Stimulated activated CD4-positive, alpha-beta T cell treated with anti-CD3 and anti-CD28 coated beads, Interleukin-12 subunit alpha, Interleukin-12 subunit beta, amount 100 ng/mL, for 48 hours (primary cell): Measurements from ENCODE around the gene GNAQ.
"Not testable (repeated sequence)": the region's sequence is repeated elsewhere in the genome, so short reads cannot be mapped to it uniquely, and the experiment has no call there.

Source experiments
- DNase-seq, 3 donors: peaks; one replicate each; pipeline ENCODE4 v3.0.0-alpha.2; 2020; ENCODE audit warnings: low read depth in 2 of 3, low spot score in 1 of 3

Gene GNAQ

GRCh38 chr9:77748214-77748772, 283.3 kb downstream of the GNAQ start:
- DNase-seq = no peak

GRCh38 chr9:77747163-77747562, 284.4 kb downstream of the GNAQ start:
- no peak for DNase-seq

GRCh38 chr9:77744841-77745430, 286.7 kb downstream of the GNAQ start:
- no peak for DNase-seq

GRCh38 chr9:77743386-77743785, 288.2 kb downstream of the GNAQ start:
- DNase-seq = no peak

- no peak for DNase-seq
Measured at GRCh38 chr9:77738932-77739331, 292.7 kb downstream of the GNAQ start.

- DNase-seq = no peak
Measured at GRCh38 chr9:77735494-77735893, 296.1 kb downstream of the GNAQ start.

GRCh38 chr9:77731930-77732329, 299.7 kb downstream of the GNAQ start:
- DNase-seq = no peak

- DNase-seq = no peak
Measured at GRCh38 chr9:77731008-77731698, 300.5 kb downstream of the GNAQ start.

- no peak for DNase-seq
Measured at GRCh38 chr9:77729177-77729576, 302.4 kb downstream of the GNAQ start.

GRCh38 chr9:77726814-77727213, 304.8 kb downstream of the GNAQ start:
- DNase-seq = no peak

GRCh38 chr9:77726289-77726688, 305.3 kb downstream of the GNAQ start:
- DNase-seq = no peak

- DNase-seq = peak in 1 of 3 donors; percentile 18
Measured at GRCh38 chr9:77725820-77726219, 305.8 kb downstream of the GNAQ start.

- DNase-seq = no peak
Measured at GRCh38 chr9:77725046-77725694, 306.4 kb downstream of the GNAQ start.

GRCh38 chr9:77721156-77721555, 310.5 kb downstream of the GNAQ start:
- not testable (repeated sequence) for DNase-seq

GRCh38 chr9:77719321-77719720, 312.3 kb downstream of the GNAQ start:
- DNase-seq = no peak

GRCh38 chr9:77718298-77718640, 313.3 kb downstream of the GNAQ start:
- DNase-seq = not testable (repeated sequence)

- DNase-seq = not testable (repeated sequence)
Measured at GRCh38 chr9:77717608-77718297, 313.9 kb downstream of the GNAQ start.

GRCh38 chr9:77714077-77714549, 317.5 kb downstream of the GNAQ start:
- DNase-seq = no peak

GRCh38 chr9:77712533-77713130, 319.0 kb downstream of the GNAQ start:
- no peak for DNase-seq

GRCh38 chr9:77710965-77711648, 320.5 kb downstream of the GNAQ start:
- no peak for DNase-seq

- no peak for DNase-seq
Measured at GRCh38 chr9:77710316-77710715, 321.3 kb downstream of the GNAQ start.
